GM13976 (cell line): ENCODE measurements around the gene SCARF1.

Experiments
- DNase-seq: peaks from one replicate; pipeline ENCODE4 v3.0.0; 2012; ENCODE audit warnings: low spot score
- in situ Hi-C: fragments of 300-500 bp; cut with MboI; formaldehyde crosslinking; loops from one replicate; pipeline ENCODE4 v1.12.0; 2022; ENCODE audit warnings: low sequenced_read_pairs, mixed read lengths, inconsistent platforms; ENCODE audit not compliant: unreplicated experiment
- TF ChIP-seq, protein P1 (sequence below): IDR thresholded peaks from 2 replicates; pipeline ENCODE4 v1.5.1; 2012; ENCODE audit warnings: borderline replicate concordance, mild to moderate bottlenecking; ENCODE audit not compliant: insufficient read depth; ENCODE audit errors: extremely low read depth, missing control alignments, control extremely low read depth

Gene SCARF1

DNA sequence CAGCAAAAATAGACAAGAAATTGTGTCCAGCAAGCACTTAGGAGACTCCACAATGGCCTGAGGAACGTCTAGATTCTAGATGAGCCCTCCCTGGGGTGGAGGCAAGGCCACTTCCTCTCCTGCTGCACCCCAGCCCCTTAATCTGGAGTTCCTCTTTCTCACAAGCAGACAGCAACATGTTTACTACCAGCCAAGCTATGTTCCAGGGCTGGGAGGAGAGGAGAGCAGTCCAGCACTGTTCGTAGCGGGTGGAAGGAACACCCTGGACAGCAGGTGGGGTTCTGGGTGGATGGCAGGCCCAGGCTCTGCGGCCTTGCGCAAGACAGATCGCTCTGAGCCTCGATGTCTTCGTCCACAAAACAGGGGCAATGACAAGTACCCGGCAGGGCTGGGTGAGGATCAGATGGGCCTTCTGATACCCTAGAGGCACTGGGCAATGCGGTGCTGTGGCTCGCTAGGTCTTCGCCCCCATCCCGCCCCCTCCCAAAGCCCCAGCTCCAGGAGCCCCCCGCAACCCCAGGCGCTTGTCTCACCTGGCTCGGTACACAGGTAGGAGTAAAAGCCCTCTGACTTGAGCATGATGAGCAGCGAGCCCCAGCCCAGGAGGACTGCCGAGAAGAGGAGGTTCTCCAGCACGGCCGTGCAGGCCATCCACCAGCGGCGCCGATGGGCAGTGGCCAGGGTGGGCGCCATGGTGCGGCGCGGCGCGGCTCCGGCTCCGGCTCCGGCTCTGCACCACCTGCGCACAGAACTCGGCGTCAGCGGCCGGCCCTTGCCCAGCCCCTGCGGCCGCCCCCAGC, 18.1 kb downstream of the SCARF1 start:
- peak; percentile 66 for DNase-seq
- in situ Hi-C loops = loop anchor here (5.0 kb wide), 1 partner anchor 50 kb away; no protein-coding TSS in a partner anchor
- TF ChIP-seq, protein P1, sequence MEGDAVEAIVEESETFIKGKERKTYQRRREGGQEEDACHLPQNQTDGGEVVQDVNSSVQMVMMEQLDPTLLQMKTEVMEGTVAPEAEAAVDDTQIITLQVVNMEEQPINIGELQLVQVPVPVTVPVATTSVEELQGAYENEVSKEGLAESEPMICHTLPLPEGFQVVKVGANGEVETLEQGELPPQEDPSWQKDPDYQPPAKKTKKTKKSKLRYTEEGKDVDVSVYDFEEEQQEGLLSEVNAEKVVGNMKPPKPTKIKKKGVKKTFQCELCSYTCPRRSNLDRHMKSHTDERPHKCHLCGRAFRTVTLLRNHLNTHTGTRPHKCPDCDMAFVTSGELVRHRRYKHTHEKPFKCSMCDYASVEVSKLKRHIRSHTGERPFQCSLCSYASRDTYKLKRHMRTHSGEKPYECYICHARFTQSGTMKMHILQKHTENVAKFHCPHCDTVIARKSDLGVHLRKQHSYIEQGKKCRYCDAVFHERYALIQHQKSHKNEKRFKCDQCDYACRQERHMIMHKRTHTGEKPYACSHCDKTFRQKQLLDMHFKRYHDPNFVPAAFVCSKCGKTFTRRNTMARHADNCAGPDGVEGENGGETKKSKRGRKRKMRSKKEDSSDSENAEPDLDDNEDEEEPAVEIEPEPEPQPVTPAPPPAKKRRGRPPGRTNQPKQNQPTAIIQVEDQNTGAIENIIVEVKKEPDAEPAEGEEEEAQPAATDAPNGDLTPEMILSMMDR = no peak

DNA sequence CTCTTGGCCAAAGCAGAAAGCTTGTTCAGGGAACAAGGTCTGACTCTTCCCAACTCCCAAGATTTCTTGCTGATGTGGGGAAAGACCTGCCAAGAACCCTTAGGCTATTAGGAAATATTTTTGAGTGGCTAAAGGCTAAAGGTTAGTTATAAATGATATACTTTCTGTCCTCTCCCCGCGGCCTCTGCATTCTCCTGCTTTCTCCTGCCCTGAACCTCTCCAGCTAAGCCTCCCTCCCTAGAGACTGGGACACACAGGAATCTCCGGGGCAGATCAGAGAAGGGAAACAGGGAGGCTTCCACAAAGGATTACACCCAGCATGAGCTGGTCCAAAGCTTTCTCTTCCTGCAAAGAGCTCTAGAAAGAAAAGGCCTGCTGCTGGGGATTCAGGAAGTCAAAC, 19.2 kb downstream of the SCARF1 start:
- DNase-seq = no peak
- in situ Hi-C loops = loop anchor here (5.0 kb wide), 1 partner anchor 49 kb away; no protein-coding TSS in a partner anchor
- TF ChIP-seq, protein P1 = no peak

DNA sequence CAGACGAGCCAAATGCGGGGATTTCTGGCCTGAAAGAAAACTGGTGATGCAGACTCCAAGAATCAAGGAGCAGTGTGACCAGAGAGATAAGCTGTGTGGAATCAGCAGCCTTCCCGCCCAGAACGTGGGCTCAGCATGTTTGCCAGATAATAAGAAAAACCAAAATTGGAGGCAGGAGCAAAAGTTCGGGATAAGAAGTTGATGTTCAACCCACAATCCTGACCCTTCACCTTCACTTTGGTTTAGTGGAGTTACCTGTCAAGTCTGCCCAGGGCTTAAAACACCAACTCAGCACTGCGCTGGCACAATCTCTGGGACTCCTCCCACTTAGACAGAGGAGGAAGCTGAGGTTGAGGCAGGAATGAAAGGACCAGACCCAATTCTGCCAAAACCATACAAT, 20.0 kb downstream of the SCARF1 start:
- TF ChIP-seq, protein P1 = no peak
- in situ Hi-C loops = loop anchor here (5.0 kb wide), 1 partner anchor 48 kb away; no protein-coding TSS in a partner anchor
- no peak for DNase-seq

DNA sequence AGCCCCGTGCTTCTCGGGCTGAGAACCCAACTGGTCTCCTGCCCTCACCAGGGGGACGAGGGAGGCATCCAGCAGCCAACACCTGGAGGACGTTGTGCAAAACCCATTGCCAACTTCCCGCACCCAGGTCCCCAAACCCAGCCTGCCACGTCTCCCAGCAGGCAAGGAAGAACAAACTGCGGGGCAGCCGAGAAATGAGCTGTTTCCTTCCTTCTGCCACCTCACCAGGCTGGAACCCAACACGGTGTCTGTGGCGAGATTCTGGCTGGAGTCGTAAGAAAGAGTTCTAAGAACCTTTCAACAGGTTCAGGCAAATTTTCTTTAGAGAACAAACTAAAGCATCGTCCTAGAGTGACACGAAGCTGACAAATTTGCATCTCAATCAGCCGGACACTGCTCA, 20.5 kb downstream of the SCARF1 start:
- TF ChIP-seq, protein P1 = no peak
- DNase-seq = no peak
- in situ Hi-C loops = loop anchor here (5.0 kb wide), 1 partner anchor 48 kb away; no protein-coding TSS in a partner anchor

DNA sequence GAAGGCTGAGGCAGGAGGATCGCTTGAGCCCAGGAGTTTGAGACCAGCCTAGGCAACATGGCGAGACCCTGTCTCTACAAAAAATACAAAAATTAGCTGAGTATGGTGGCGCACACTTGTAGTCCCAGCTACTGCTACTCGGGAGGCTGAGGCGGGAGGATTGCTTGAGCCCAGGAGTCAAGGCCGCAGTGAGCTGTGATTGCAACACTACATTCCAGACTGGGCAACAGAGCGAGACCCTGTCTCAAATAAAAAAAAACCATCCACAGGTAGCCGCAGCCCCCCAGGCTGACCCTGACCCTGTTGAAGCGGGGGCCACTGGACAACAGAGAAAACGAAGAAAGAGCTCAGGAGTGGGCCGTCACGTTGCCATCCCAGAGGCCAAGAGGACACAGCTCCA, 20.9 kb downstream of the SCARF1 start:
- TF ChIP-seq, protein P1 = no peak
- DNase-seq = no peak
- in situ Hi-C loops = loop anchor here (5.0 kb wide), 1 partner anchor 47 kb away; no protein-coding TSS in a partner anchor

DNA sequence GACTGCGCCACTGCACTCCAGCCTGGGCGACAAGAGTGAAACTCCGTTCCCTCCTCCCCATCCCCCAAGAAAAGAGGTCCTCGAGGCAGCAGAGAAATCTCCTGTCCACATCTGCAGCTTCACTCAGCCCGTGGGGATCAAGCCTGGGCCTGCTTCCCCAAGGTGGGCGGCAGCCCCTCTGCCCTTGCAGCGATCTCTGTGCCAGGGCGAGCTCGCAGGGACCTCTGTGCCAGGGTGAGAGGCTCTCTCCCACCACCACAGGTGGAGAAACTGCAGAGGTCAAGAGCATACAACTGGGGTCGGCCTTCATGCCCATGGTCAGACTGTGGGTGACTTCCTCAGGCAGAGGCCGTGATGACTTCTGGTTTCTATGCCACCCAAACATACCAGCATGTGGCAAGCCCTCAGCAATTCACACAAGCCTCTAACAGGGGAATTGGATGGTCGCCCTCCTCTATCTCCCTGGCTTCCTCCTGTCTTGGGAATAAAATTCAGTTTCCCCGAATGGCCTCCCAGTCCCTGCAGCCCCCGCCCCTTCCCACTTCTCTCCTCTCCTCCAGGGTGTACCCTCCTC, 22.4 kb downstream of the SCARF1 start:
- TF ChIP-seq, protein P1 = no peak
- DNase-seq = no peak
- in situ Hi-C loops = no loop called here
